Hematopoietic multipotent progenitor cell treated with erythropoietin and hydrocortisone succinate and interleukin-3 and kit ligand, for 8 days (in vitro differentiated cells): ENCODE data around the gene CRYBB1.

Experiments
- DNase-seq: peaks from one replicate; pipeline ENCODE4 v3.0.0-alpha.2; 2015

CRYBB1 gene

DNA sequence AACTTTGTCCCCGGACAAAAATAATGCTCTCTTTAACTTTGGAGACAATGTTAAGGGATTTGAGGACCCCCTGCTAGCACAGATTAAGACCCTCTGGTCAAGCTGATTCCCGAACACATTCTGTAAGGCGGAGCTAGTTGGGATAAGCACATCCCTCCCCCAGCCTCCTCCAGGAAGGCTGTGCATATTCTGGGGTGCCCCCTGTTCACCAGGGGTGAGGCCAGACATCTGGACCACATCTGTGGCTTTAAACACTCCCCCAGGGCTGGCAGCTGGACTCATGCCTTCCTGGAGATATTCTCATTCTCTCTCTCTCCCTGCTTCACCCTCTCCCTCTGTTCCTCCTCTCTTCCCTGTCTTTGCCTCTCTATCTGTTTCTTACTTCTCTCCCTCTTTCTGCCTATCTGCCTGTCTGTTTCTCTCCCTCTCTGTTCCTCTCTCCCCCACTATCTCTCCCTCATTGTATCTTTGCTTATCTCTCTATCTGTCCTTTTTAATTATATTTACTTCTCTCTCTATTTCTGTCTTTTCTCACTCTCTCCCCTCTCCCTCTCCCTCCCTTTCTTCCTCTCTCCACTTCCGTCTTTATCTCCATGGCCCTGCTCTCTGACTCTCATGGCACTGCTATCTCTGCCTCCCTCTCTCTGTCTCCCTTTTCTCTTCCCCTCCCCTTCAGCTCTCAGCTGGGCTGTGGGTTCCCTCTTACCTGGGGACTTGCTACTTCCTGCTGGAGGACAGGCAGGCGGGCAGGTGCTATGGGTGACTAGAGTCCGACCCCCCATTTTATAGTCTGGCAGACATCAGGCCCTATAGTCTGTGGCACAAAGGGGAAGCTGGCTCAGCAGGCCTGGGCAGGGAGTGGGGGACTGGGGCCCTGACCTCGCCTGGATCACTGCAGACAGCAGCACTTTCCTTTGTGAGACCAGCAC, at the start of gene CRYBB1:
Gene CRYBB1, minus strand, starts transcription at position 757 of the 929 bp plus-strand sequence. CDS start 1,708 bp downstream, outside the sequence.
- DNase-seq = peak; percentile 76

DNA sequence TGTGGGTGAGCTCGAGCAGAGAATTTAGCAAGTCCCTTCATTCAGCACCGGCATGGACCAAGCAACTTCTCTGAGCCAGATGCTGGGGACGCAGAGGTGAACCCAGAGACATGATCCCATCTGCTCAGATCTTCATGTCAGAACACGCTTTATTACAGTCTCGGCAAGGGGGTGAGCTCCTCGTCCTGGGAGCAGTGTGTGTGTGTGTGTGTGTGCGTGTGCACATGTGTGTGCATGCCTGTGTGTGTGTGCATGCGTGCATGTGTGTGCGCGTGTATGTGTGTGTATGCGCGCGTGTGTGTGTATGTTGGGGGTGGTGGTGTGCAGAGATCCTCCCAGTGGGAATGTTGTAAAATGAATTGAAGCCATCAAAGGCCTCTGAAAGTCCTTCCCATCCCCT, 49.3 kb upstream of the CRYBB1 start:
- no peak for DNase-seq

DNA sequence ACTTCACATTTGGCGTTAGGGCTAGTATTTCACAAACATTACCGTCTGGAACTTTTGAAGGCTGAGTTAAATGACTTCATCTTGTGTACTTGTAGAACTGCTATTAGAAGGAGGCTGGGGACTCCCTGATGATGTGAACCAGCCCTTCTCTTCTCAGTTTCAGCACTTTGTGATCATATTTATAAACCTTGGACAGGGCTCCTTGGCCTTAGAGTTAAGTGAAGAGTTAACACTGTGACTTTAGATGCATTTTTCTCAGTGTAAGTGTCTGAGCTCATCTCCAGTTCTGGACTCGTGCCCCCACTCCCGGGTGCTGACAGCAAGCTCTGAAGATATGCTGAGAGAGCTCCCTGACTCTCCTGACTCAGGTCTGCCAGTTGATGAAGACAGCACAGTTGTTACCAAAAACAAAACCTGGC, 48.0 kb upstream of the CRYBB1 start:
- DNase-seq = no peak

DNA sequence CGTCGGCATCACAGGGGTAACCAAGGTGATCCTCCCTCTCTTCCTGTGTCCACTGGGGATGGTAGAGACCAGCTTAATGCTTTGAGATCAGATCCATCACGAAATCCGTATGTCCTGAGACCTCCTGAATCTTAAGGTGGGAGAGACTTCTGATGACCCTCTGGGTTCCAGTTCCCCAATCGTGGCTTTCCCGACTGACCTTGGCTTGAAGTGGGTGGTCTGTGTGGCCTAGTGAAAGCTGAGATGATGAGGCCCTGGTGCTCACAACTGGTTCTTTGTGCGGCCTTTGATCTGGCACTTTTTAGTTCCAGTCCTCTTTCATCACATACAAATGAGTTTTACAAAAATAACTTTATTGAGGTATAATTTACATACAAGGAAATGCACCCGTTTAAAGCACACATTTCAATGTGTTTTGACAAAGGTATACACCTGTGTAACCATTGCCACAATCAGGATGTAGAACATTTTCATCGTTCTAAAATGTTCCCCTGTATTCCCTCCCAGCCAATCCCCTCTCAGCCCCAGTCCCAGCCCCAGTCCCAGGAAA, 45.6 kb upstream of the CRYBB1 start:
- DNase-seq = no peak

DNA sequence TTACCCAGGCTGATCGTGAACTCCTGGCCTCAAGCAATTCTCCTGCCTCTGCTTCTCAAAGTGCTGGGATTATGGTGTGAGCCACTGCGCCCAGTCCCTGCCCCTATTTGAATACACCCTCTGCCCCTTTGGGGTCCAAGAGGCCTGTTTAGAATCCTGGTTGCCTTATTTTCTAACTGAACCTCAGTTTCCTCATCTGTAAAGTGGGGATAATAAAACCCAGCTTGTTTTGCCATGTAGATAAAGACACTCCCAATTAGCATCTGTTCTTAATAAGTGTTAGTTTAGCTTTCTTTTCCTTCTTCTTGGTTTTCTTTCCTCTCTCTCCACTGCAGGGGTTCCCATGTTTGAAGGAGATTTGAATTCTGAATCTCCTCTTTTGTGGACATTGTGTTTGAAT, 44.3 kb upstream of the CRYBB1 start:
- no peak for DNase-seq

DNA sequence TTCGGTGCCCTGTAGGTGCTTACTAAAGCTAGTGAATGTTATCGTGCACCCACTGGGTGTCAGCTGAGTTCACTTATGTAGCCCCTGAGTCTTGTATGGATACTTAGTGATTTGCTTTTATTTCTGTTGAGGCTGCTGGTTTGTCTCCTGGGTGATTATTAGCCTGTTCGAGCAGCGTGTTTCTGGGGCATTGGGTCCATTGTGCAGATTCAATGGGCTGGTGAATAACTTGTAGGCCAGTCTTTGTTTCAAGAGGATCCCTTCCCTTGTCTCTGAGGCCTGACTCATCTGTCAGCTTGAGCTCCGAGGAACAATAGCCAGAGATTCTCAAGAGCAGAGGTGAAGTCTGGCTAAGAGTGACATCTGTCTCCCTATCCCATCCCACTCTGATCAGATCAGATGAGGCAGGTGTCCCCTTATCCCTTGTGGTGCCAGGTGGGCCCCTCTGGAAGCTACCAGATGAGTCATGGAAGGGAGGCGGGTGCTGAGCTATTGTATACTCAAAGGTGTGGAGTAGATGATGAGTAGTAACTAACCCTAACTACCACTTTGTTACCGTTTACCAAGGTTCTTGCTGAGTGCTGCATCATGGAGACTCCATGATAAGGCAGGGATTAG, 43.2 kb upstream of the CRYBB1 start:
- DNase-seq = no peak

DNA sequence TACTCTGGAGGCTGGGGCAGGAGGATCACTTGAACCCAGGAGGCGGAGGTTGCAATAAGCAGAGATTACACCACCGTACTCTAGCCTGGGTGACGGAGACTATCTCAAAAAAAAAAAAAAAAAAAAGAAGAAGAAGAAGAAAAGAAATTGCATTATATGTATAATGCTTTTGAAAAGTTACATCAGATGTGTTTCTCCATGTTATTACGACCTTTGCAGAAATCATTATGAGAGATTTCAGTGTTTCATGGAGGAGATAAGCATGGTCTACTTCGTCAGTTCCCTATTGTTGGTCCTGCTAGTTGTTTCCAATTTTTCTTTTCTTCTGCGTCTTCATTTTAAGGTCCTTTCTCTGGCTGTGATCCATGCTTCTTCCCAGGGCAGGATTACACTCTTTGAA, 42.5 kb upstream of the CRYBB1 start:
- DNase-seq = no peak

DNA sequence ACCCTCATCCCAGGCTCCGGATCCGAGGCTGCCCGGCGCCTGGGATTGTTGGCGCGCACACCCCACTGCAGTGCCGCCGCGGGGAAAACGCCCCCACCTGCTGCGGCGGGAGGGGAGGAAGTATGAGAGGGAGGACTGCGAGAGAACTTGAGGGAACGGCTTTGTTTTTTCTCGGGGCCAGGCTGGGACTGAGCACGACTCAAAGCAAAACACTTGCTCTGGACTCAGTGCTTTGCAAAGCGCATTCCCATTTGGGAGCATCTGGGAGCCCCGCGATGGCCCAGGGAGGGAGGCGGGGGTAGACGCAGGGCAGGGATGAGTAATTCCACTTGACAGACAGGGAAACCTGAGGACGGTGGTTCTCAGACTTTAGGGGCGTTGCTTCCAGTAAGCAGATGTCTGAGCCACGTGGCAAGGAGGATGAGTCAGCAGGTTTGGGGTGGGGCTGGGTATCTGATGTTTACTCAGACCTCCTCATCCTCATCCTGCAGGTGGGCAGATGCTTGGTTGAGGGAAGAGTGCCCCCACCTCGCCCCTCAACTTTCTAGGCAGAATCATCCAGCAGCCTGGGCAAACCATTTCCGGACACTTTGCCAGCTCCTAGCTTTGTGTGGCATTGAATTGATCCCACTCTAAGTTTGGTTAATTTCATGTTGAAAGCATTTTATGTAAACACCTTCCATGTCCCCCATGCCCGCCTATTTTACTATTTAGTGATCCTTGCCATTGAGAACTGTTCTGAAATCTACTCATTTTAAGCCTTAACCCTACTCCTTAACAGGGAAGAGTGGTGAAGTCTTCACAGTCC, 41.0 kb upstream of the CRYBB1 start:
- peak; percentile 90 for DNase-seq

DNA sequence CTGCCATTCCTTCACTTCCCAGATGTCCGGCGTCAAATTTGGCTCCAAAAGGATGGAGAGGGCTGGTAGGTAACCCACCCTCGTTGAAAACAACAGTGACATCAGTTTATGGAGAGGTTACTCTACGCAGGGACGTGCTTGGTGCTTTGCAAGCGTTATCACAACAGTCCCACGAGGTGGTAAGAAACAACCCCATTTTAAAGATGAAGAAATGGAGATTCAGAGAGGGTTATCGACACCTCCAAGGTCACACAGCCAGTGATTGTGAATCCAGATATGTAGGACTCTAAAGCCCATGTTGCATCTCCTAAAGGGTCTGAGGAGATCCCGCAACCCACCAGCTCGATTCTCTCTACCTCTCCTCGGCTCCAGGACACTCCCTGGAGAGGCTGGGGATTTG, 40.3 kb upstream of the CRYBB1 start:
- no peak for DNase-seq

DNA sequence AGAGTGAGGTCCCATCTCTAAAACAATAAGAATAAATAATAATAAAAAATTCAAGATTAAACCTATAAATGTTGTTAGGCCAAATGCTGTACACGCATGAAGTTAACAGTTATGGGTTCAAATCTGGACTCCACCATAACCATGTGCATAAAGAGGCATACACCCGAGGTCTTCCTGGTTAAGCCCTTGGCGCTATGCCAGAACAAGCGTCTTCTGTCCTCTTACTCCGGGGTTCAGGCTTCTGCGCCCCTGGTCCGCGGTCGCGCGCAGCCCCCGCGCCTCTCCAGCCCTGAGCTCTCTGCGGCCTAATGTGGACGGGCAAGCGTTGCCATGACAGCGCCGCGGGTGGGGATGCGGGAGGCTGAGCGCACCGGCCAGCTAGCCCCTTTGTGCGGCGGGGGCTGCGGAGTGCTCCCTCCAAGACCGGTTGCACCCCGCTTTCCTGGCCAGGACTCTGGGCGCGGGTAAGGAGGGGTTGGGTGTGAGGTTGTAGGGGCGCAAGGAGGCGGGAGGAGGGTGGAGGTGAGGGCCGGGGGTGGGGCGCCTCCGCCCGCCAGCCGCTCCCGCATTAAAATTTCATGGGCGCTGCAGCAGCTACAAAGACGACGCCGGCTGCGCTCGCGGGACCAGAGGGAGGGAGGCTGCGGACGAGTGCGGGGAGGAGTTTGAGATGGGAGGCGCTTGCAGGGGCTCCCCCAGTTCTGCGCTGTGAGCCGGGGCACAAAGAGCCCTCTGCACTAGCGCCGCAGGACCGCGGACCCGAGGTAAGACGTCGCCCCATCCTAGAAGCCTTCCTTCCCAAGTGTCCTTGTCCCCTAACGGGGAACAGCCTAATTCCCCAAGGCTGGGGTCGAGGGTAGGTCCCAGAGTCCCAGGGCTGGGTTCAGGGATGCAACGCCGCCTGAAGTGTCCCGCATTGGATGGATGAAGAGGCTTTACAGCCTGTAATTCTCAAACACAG, 39.3 kb upstream of the CRYBB1 start, which contains the start of gene MIAT:
Gene MIAT, plus strand, starts transcription at position 698 of the 961 bp plus-strand sequence.
- DNase-seq = peak; percentile 69

DNA sequence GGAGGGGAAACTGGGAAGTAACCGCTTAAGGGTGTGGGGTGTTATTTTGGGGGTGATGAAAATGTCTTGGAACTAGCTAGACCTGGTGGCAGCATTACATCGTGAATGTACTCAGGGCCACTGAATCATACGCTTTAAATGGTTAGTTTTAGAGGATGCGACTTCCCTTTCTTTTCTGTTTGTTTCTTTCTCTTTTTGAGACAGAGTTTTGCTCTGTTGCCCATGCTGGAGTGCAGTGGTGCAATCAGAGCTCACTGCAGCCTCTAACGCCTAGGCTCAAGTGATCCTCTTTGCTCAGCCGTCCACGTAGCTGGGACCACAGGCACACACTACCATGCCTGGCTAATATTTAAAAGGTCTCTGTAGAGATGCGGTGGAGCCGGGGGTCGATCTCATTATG, 34.0 kb upstream of the CRYBB1 start:
- no peak for DNase-seq

DNA sequence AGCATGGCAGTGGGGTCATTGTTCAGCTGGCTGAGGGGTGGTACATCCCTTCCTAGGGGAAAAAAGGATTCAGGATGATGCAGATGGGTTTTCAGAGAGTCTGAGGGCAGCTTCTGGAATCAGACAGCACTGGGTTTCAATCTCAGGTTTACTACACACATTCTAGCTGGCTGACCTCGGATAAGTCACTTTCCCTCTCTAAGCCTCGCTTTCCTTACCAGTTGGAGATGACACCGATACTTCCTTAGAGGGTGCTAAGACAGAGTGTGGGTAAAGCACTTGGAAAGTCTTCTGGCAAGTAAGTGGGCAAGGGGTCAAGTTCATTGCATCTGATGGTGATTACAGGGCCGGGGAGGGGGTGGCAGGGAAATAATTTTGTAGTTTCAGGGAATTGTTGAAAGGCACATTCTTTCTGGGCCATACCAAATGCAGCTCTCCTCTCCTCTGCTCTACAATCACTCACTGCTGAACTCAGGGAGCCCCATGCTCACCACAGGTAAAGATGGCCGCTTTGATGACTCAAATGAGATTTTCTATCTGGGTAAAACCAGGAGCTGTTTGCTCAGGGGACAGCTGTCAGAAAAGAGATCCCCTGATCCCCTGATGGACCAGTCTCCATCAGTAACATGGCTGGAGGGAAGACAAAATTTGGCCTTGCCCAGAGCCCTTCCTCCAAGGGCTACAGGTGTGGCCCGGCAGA, 33.0 kb upstream of the CRYBB1 start:
- DNase-seq = no peak

DNA sequence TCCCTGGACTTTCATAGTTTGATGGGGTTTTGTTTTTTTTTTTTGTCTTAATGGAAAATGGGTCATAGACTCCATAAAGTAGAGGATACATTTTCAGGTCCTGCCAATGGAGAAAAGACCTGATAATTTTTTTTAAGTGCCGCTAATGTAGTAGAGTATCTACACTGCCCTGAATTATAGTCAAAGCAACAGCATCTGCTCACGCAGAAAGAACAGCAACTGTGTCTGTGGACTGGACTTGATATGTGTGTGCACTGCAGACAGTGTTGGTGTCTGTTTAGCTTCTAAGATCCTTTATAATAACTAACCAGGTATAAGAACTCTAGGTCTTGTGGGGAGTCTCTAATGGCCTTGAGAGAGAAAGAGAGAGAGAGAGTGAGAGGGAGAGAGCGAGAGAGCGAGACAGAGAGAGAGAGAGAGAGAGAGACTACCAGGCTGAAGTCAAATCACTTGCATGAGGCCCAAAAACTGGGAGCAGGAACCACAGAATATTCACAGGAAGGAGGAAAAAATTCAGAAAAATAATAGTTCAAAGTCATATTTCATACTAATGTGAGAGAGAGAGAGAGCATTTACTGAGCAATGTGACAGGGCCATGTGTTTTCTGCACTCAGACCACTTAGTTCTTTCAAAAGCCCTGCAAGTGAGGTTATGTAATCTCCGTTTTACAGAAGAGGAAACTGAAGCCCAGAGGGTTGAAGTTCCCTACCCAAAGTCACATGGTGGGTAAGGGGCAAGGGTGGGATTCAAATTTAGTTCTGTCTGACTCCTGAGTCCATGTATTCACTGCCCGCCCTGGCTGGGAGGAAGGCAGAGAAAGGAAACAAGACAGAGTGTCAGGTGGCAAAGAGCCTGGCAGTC, 30.9 kb upstream of the CRYBB1 start:
- DNase-seq = no peak

DNA sequence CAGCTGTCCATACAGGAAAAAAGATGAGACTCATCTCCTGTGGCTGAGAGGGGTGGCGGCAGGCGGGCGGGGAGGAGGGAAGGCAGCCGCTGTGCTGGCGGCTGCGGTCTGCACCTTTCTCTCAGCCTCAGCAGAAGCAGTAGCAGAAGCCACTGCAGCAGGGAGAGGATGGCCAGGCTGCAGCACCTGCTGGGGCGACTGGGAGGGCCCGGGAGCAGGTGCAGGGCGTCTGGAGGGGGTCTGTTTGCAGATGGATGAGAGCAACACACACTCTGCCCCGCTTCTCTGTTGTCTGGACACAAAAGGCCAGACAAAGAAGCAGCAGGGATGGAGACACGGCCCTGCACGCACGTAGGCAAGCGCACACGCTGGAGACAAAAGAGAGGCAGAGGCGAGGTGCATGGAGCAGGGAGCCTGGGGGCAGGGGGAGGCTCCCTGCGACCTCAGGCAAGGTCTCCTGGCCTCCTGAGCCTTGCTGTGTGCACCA, 30.2 kb upstream of the CRYBB1 start:
- DNase-seq = peak; percentile 11

DNA sequence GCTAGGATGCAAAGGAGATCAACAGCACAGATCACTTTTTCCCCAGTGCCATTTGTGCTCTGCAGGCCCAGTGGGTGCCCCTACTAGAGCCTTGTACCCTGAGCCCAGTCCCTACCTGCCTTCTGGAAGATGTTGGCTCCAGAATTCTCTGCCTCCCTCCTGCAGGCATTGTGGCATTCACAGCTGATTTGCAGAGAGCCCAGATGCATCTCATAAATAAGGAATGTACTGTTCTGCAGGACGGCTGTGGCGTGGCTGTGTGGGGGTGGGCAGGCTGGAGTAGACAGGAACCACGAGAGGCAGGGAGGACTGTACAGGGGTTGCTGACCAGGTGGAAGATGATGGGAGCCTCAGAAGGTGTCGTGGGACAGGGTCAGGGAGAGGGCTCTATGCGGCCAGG, 28.3 kb upstream of the CRYBB1 start:
- DNase-seq = no peak

DNA sequence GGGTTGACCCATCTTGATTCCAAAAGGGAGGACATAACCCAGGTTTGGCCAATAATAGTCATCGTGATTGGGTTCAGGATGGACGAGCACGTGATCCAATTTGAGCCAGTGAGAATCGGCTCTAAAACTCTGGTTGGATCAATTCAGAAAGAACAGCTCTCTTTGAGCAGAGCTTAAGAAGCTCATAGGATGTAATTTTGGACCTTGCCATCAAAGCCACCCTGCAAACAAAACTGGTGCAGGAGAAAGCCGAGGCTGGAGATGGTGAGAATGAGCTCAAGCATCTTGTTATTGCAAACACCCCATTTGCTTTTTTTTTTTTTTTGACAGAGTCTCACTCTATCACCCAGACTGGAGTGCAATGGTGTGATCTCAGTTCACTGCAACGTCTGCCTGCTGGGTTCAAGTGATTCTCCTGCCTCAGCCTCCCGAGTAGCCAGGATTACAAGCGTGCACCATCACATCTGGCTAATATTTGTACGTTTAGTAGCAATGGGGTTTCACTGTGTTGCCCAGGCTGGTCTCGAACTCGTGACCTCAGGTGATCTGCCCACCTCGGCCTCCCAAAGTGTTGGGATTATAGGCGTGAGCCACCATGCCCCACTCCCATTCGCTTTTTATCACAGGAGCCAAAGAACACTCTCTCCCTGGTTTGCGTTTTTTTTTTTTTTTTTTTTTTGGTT, 25.7 kb upstream of the CRYBB1 start:
- no peak for DNase-seq

DNA sequence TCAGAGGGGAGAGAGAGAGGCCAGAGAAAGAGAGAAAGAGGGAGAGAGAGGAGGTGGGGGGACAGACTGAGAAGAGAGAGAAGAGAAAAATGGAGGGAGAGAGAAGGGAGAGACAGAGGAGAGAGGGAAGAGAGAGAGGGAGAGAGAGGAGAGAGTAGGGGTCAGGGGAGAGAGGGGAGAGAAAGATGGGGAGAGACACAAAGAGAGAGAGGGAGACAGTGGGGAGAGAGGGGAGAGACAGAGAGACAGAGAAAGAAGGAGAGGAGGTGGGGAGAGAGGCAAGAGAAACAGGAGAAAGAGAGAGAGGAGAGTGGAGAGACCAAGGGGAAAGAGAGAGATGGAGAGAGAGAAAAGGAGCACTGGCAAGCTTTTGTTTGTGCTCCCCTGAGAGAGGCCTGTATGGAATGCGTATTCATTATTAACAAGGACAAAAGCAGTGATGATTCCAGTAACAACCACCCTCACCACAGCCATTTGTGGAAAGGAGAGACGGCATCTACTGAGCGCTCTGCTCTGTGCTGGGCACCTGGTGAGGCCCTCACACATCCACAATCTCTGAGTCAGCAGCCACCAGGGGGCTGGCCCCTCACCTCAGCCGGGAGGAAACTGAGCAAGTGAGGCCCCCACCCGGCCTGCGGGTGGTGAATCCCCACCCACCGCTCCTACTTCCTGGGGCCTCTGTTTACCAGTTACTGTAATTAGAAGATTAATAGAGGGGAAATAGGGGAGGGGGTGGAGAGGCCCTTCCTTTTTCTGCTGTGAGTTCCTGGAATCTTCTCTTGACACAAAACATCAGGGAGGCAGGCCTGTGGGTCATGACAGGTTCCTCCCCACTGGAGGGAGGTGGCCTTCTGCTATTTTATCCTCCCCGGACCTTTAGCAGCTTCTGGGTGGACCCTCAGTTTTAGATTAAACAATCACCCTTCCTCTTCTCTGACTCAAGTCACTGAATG, 24.9 kb upstream of the CRYBB1 start:
- peak; percentile 88 for DNase-seq

DNA sequence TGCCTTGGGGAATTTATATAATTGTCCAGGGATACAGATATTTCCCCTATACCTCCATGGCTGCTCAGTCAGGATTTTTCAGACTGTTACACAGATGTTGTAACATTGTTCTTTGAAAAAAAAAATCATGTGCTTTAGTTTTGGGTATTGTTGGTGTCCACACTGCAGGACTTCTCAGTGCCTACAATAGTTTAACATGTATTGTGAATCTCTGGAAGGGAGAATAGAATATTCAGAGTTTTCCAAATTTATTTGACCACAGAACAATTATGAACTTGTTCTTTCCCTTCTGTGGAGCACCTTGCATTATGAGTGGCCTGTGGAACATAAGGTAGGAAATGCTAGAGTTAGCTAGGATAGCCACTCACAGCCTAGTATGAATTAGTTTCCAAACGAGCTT, 18.5 kb upstream of the CRYBB1 start:
- DNase-seq = no peak
